SIG-M5 (cell line): ENCODE data around the gene TADA1.
"Not testable (repeated sequence)": the region's sequence is repeated elsewhere in the genome, so short reads cannot be mapped to it uniquely, and the experiment has no call there.

Experiments
- DNase-seq: peaks from one replicate; lab custom pipeline; 2025; lab: John Stamatoyannopoulos, UW

Gene TADA1

GRCh38 chr1:166843769-166844596, 32.1 kb downstream of the TADA1 start:
- no peak for DNase-seq

GRCh38 chr1:166843322-166843721, 32.7 kb downstream of the TADA1 start:
- no peak for DNase-seq

- DNase-seq = no peak
Observed at GRCh38 chr1:166840309-166841274, 35.5 kb downstream of the TADA1 start.

- no peak for DNase-seq
Observed at GRCh38 chr1:166839600-166840308, 36.3 kb downstream of the TADA1 start.

- DNase-seq = peak; percentile 52
Observed at GRCh38 chr1:166838766-166839599, 37.1 kb downstream of the TADA1 start, which contains the start of gene POGK. Gene POGK, plus strand, starts transcription at chr1:166839475. Its CDS starts 1,482 bp downstream, at chr1:166840957.

GRCh38 chr1:166836733-166837132, 39.3 kb downstream of the TADA1 start:
- no peak for DNase-seq

- DNase-seq = not testable (repeated sequence)
Observed at GRCh38 chr1:166829762-166830161, 46.3 kb downstream of the TADA1 start.

- no peak for DNase-seq
Observed at GRCh38 chr1:166827426-166827825, 48.6 kb downstream of the TADA1 start.

GRCh38 chr1:166822385-166822784, 53.7 kb downstream of the TADA1 start:
- DNase-seq = no peak

- no peak for DNase-seq
Observed at GRCh38 chr1:166819974-166820373, 56.1 kb downstream of the TADA1 start.

- DNase-seq = no peak
Observed at GRCh38 chr1:166814611-166815010, 61.5 kb downstream of the TADA1 start.

GRCh38 chr1:166813508-166814223, 62.4 kb downstream of the TADA1 start:
- DNase-seq = no peak

GRCh38 chr1:166811691-166812090, 64.4 kb downstream of the TADA1 start:
- no peak for DNase-seq

GRCh38 chr1:166808952-166809351, 67.1 kb downstream of the TADA1 start:
- no peak for DNase-seq
